Heart left ventricle (tissue), 13 donors: Measurements from ENCODE around the gene ROBO1.

Experiments used
- CTCF ChIP-seq, 12 donors: fragments of 200-600 bp; sonication (generic) in 4 of 12; IDR thresholded peaks; one replicate each; pipeline versions ENCODE4 v1.5.0 to v1.8.0; 2018 to 2022; ENCODE audit warnings: antibody characterized with exemption in 12 of 12, mild to moderate bottlenecking in 5 of 12
- POLR2A ChIP-seq, 2 donors: fragments of 450-650 bp; IDR thresholded peaks; one replicate each; pipeline ENCODE4 v1.6.1; 2017; ENCODE audit warnings: antibody characterized with exemption in 2 of 2, mild to moderate bottlenecking in 2 of 2, moderate library complexity in 2 of 2
- donor health status: ischemic (EF 13 %, LVEDD 7.1; RV severe dilation, severe dysfunction).
- donor health status: DM: no; HTN: yes; CAD: no.
- donor health status: DM: no; HTN: no; CAD: no.
- donor health status: ischemic (EF 25% LVEDD 6.9; RV normal size, moderate dysfunction).
- donor health status: ischemic (EF 25% LVEDD 5.7; RV mildly dilated, moderate dysfunction).
- donor health status: ischemic (EF 35%, LVEDD 5.7; RV mildly dilated, moderate dysfunction).
- donor health status: nonischemic (EF 11% LVEDD 7.7; RV severe dilation, severe dysfunction).
- donor health status: DM: yes; HTN: yes; CAD: no.
- donor health status: PGD.
- donor health status: ischemic (EF 29% LVEDD 5.4; RV normal size, mild dysfunction).
- donor health status: nonischemic (EF 23%, LVEDD 6.1; RV moderate dilation, normal function).

- TF ChIP-seq CTCF (IDR thresholded peaks at IDR 0.05): no peak
- TF ChIP-seq POLR2A (IDR thresholded peaks at IDR 0.05): no peak
Observed at GRCh38 chr3:78745847-78746246, 1022.0 kb downstream of the ROBO1 start.
